Neutrophil (primary cell): ENCODE measurements around the gene XRCC4.

Experiments
- H3K27ac ChIP-seq: fragments of 200-600 bp; sonication (generic); 2 replicates; pipeline ENCODE4 v1.5.1; 2016; ENCODE audit warnings: mild to moderate bottlenecking, moderate library complexity
- H3K27me3 ChIP-seq: fragments of 200-600 bp; sonication (generic); 2 replicates; pipeline ENCODE4 v1.6.0; 2016; ENCODE audit warnings: mild to moderate bottlenecking
- H3K36me3 ChIP-seq: fragments of 200-600 bp; sonication (generic); 2 replicates; pipeline ENCODE4 v1.5.1; 2017
- H3K4me1 ChIP-seq, 2 experiments: fragments of 200-600 bp in 1 of 2; sonication (generic) in 1 of 2; 1 replicate in 1 of 2; 2 replicates in 1 of 2; pipeline versions ENCODE4 v1.5.1 to v1.6.1; 2013 to 2016; ENCODE audit warnings: low read depth in 1 of 2, low read length in 1 of 2, mild to moderate bottlenecking in 1 of 2, moderate library complexity in 1 of 2; ENCODE audit not compliant: control insufficient read depth in 1 of 2, insufficient read depth in 1 of 2
- H3K4me3 ChIP-seq, 2 experiments: fragments of 200-600 bp in 1 of 2; sonication (generic) in 1 of 2; 1 replicate in 1 of 2; 2 replicates in 1 of 2; pipeline ENCODE4 v1.5.1; 2013 to 2016; ENCODE audit warnings: low read depth in 1 of 2, low read length in 1 of 2, mild to moderate bottlenecking in 1 of 2, moderate library complexity in 1 of 2
- H3K9me3 ChIP-seq: fragments of 200-600 bp; sonication (generic); 2 replicates; pipeline ENCODE4 v1.5.1; 2016
- CTCF ChIP-seq: fragments of 200-600 bp; sonication (generic); IDR thresholded peaks from 2 replicates; pipeline ENCODE4 v1.5.1; 2016; ENCODE audit warnings: antibody characterized with exemption

The XRCC4 gene

GRCh38 chr5:83385812-83386211 is 308.5 kb downstream of the XRCC4 start:
- Histone ChIP-seq H3K27me3 (peaks cover 6% of the 10 kb centered on the region), H3K36me3 (no peaks in the 10 kb centered on the region), H3K27ac (no peak overlapping the region), H3K9me3 (no peaks in the 10 kb centered on the region), H3K4me3 (no peak overlapping the region), H3K4me1 (no peaks in the 10 kb centered on the region)
- TF ChIP-seq CTCF: no peak

GRCh38 chr5:83387041-83387440 is 309.7 kb downstream of the XRCC4 start:
- Histone ChIP-seq H3K4me3 (no peak overlapping the region), H3K36me3 (no peaks in the 10 kb centered on the region), H3K27ac (no peak overlapping the region), H3K9me3 (no peaks in the 10 kb centered on the region), H3K27me3 (peaks cover 6% of the 10 kb centered on the region), H3K4me1 (no peaks in the 10 kb centered on the region)
- no peak for TF ChIP-seq CTCF

GRCh38 chr5:83388608-83389007 is 311.3 kb downstream of the XRCC4 start:
- no peak overlapping the region for H3K4me3 ChIP-seq
- no peak overlapping the region for H3K27ac ChIP-seq
- H3K9me3 ChIP-seq: no peaks in the 10 kb centered on the region
- peaks cover 6% of the 10 kb centered on the region for H3K27me3 ChIP-seq
- no peaks in the 10 kb centered on the region for H3K4me1 ChIP-seq
- no peaks in the 10 kb centered on the region for H3K36me3 ChIP-seq
- no peak for TF ChIP-seq CTCF

GRCh38 chr5:83392766-83393503 is 315.6 kb downstream of the XRCC4 start:
- TF ChIP-seq CTCF: no peak
- Histone ChIP-seq H3K4me3 (no peak overlapping the region), H3K9me3 (no peaks in the 10 kb centered on the region), H3K4me1 (no peaks in the 10 kb centered on the region), H3K27ac (no peak overlapping the region), H3K27me3 (peaks cover 4% of the 10 kb centered on the region), H3K36me3 (no peaks in the 10 kb centered on the region)

GRCh38 chr5:83393504-83393866 is 316.1 kb downstream of the XRCC4 start:
- no peak for TF ChIP-seq CTCF
- Histone ChIP-seq H3K27me3 (peaks cover 4% of the 10 kb centered on the region), H3K9me3 (no peaks in the 10 kb centered on the region), H3K4me1 (no peaks in the 10 kb centered on the region), H3K36me3 (no peaks in the 10 kb centered on the region), H3K27ac (no peak overlapping the region), H3K4me3 (no peak overlapping the region)
